Renal pelvis (tissue), 4 donors: ENCODE results near the gene BACH2. TPM values are rescaled to one million over a fixed set of nuclear protein-coding genes. Genes with fewer than 3 reads are reported as not detected.
A peak's percentile ranks its signal among the peaks of the same experiment; 100 is the strongest.

Source experiments
- DNase-seq: peaks from one replicate; pipeline ENCODE4 v3.0.0-alpha.2; 2013
- polyA plus RNA-seq, 3 donors: library from polyadenylated mRNA; unstranded; fragments of 120-200 nt; gene quantifications; one replicate each; pipeline ENCODE4 v1.2.1, GENCODE V29; 2013; ENCODE audit not compliant: insufficient read length in 3 of 3

Gene BACH2
- polyA plus RNA-seq, 3 donors: 9.2 to 11.0 (median 9.9) TPM

DNA sequence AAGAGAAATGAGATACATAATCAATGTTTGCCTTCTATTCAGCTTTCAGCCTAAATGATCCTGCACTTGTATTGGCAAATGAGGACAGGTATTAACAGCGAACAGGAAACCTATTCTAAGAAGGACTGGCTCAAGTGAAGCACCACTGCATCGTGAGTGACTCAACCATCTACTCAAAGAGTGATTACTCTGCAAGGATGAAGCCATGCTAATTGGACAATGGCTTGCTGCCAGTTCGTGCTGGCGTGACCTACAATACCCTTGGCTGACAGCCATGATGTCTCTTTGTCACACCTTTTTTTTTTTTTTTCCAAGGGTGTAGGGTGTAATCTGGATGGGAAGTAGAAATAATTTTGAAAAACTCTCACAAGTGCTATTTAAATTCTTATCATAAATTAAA lies 297.5 kb downstream of the BACH2 start:
- DNase-seq: no peak

GRCh38 chr6:89997456-89998445 lies 298.9 kb downstream of the BACH2 start:
- no peak for DNase-seq

DNA sequence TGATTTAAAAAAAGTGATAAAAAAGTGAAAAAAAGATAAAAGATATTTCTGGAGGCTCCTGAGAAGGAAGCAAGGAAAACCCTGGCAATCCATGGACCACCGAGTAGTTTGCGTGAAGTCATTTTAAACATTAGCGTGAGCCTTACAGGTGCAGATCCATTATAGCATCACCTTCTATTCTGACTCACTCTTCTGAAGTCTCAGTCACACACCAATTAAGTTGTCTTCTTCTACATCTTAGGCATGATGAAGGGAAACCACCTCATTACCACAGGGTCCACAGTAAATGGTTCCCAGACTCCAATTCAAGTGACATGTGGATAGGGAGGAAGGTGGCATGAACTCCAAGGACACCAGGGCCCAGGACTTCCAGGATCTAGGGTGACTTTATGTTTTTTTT lies 303.2 kb downstream of the BACH2 start:
- DNase-seq: no peak

DNA sequence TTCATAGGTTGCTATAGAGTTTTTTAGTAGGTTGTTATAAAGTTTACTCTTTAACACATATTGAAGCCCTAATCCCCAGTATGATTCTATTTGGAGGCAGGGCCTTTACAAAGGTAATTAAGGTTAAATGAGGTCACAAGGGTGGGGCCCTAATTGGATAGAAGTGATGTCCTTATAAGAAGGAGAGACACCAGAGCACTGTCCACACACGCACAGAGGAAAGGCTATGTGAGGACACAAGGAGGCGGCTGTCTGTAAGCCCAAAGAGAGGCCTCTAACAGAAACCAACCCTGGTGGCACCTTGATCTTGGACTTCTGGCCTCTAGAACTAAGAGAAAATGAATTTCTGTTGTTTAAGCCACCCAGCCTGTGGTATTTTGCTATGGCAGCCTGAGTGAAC lies 303.8 kb downstream of the BACH2 start:
- DNase-seq: no peak

DNA sequence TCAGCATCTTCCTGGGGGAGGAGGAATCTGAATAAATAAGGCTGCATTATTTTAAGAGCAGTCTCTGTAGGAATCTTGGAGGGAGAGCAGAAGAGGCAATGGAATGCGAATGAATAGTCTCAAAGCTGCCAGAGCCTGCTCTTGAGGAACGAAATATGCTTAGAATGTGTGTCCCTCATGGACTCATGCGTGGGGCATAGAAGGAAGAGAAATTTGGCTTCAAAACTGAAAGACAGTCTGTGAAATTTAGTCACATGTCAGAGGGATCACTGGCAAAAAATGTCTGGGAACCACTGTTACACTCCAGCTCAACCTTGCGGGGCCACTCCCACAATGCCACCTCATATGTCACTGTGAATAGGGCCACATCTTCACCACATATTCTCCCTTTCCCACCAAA lies 306.9 kb downstream of the BACH2 start:
- DNase-seq: no peak

DNA sequence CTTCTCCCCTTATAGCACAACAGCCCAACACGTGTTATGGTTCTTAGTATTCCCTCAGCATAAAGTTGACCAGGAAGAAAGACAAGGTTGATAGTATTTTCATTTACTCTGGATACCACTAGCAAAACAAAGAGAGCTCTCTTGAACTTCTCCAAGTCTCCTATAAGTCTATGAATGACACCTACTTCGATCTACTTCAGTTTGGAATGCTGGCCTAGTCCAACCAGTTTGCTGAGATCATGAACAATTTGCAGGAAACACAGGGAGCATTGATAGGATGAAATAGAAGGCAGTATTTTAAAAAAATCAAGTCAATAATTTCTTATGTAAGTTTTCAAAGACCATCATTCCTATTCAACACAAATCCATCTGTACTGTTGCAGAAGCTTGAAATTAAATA lies 308.8 kb downstream of the BACH2 start:
- no peak for DNase-seq

- DNase-seq: no peak
Observed at GRCh38 chr6:89987140-89987539, 309.5 kb downstream of the BACH2 start.

- DNase-seq: no peak
Observed at GRCh38 chr6:89986650-89987074, 310.0 kb downstream of the BACH2 start.

DNA sequence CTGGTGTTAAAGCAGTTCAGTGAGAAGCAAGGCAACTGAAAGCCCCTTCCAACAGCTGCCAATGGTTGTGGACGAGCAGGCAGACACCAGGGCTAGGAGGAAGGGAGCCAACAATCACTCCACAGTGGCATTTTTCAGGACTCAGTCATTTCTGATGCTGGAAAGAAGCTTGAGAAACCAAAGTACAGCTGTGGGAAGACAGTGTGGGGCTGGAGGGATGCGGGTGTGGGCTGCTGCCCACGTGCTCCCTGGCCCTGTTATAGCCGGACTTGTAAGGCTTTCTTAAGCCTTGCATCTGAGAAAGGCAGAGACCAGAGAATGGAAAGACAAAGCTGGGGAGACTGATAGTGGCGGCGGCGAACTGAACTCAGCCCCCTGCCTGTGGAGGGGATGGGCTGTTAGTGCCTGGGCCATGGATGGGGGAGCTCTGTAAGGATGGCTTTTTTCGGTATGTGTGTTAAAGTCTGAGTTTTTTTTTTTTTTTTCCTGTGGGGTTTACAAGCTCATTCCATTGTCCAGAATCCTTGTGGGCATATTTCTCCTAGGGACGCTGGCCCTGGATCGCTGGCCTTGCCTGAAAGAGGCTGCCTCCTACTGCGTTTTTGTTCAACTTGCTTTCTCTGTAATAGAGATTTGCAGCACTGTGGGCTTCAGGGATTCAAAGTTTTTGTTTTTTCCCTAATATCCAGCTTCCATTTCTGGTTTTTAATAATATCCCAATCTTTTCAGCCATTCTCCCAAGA lies 310.7 kb downstream of the BACH2 start:
- no peak for DNase-seq

DNA sequence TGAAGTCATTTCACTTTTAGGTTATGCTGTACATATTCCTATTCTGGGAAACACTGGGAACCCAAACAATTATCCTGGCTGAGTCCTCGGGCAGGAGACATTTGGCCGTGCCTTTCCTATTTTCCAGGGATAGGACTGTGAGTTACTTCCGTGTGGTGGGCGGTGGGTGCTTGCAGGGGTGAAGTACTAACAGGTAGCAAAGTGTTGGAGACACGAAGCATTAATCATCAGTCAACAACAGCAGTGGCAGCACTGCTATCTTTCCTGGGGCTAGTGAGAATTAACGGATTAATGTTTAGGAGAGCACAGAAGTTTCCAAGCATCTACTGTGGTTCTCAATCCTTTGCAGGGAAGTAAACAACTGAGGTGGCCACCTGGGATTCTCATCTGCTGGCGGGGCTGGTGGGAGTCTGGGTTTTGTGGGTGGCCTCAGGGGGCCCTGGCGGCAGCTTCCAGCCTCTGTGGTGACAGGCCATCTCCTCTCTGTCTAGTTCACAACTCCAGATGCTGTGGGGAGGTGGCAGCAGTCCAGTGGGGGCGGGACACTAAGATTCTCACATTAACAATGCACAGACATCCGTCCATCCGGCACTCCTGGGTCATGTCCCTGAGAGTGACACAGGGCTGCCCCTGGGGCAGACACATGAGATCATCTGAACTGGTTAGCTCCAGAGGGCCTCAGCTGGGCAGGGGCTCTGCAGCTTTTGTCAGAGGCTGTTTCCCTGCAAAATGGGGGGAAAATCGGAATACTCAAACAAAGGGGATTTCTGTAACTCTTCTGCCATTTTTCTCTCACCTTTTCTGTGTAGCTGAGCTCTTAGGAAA lies 311.5 kb downstream of the BACH2 start:
- DNase-seq: peak; percentile 58

DNA sequence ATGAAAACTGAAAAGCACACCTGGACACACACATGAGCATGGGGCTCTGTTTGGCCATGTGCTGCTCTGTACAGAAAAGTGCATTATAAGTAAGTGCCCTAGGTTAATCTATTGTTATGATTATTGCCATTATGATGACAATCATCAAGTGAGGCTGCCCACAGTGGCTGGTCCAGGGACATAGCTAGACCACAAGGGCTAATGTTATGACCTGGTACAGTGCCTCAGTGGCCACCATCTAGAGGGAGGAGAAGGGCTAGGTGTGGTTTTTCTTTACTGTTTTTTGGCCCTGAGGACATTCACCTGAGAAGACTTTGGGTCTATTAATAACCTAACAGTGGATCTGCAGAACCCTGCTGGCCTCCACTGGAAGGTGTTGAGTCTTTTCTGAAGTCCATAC lies 316.3 kb downstream of the BACH2 start:
- DNase-seq: no peak

DNA sequence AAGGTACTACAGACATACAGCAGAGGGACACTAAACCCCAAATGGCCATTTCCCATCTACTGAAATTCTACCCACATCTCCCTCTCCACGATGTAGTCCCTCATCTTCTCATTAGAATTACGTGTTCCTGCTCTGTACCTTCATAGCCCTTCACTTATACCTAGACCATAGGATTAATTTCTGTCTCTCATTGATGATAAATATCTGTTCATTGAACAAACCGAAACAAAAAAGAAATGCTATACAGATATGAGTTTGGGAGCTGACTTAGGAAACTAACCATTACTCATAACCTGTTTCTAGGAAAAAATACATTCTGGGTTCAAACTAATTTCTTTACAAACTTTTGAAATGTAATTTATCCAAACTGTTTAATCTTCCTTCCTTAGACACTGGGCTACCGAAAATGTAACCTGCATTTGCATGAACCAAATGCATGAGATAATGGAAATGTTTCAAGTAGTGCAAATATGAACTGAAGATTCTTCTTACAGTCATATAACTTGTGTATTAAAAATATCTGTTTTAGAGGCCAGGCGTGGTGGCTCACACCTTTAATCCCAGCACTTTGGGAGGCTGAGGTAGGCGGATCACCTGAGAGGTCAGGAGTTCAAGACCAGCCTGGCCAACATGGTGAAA lies 317.0 kb downstream of the BACH2 start:
- no peak for DNase-seq

GRCh38 chr6:89978749-89979145 lies 317.9 kb downstream of the BACH2 start:
- DNase-seq: no peak

GRCh38 chr6:89977808-89978748 lies 318.6 kb downstream of the BACH2 start:
- DNase-seq: peak; percentile 82

GRCh38 chr6:89976694-89977020 lies 320.0 kb downstream of the BACH2 start:
- no peak for DNase-seq

GRCh38 chr6:89975991-89976693 lies 320.5 kb downstream of the BACH2 start:
- DNase-seq: no peak

- DNase-seq: no peak
Observed at GRCh38 chr6:89975366-89975765, 321.3 kb downstream of the BACH2 start.

DNA sequence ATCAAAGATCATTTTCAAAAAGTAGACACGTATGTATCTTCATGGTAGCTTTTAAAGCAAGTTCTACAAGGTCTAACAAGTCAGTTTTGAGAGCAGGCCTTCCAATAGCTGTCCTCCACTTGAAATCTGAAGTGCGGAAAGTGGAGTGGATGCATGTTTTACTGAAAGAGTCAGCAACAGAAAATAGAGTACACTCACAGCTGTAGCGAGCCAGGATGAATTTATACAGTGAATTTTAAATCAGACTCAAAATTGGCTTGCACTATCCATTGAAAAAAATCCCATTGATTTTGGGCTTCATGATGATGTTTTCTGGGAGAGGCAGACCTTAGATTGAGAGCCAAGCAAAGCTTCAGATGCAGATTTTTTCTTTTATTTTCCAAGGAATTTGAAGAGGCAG lies 321.8 kb downstream of the BACH2 start:
- DNase-seq: no peak

DNA sequence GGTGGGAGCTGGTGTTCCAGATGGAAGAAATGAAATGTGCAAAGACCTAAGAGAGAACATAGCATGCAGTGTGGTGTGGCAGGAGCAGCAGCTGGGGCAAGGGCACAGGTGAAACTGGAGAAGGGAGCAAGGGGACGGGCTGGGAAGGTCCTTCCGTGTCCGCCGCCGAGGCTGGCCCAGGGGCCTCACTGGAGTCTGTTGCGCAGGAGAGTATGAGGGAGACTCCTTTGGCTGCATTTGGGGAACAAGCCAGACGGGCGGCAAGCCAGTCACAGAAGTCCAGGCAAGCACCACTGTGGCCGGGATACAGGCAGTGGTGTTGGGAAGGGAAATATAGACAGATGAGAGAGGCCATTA lies 324.6 kb downstream of the BACH2 start:
- DNase-seq: no peak
